NCI-H2107 treated with DMSO at 0.1 percent for 48 hours (cell line): ENCODE data around the gene CD83.
"Not testable (repeated sequence)": the region's sequence is repeated elsewhere in the genome, so short reads cannot be mapped to it uniquely, and the experiment has no call there.

Experiments
- DNase-seq: peaks from one replicate; lab custom pipeline; 2025; ENCODE audit not compliant: unreplicated experiment; lab: John Stamatoyannopoulos, UW

The CD83 gene, protein sequence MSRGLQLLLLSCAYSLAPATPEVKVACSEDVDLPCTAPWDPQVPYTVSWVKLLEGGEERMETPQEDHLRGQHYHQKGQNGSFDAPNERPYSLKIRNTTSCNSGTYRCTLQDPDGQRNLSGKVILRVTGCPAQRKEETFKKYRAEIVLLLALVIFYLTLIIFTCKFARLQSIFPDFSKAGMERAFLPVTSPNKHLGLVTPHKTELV

DNA sequence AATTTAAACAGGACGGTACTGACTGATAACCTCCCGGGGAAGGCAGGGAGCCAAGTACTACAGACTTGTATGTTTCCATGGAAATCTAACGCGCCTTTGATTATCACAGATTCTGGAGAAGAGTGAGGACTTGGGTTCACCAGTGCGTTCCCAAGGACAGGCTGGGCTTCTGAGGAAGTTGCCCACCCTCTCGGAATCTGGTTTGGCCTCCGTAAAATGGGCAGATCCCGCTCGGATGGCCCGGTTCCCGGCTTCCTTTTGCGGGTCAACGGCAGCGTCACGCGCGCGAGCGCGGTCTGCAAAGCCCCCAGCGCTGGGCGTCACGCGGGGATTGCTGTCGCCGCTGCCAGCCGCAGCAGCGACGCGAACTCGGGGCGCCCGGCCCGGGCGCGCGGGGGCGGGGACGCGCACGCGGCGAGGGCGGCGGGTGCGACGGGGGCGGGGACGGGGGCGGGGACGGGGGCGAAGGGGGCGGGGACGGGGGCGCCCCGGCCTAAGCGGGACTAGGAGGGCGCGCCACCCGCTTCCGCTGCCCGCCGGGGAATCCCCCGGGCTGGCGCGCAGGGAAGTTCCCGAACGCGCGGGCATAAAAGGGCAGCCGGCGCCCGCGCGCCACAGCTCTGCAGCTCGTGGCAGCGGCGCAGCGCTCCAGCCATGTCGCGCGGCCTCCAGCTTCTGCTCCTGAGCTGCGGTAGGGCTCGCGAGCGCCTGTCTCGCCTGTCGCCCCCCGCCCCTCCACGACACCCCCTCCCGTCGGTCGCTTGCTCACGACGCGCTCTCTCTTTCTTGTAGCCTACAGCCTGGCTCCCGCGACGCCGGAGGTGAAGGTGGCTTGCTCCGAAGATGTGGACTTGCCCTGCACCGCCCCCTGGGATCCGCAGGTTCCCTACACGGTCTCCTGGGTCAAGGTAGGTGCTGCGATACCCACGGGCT is at the start of gene CD83:
Gene CD83 (plus strand): TSS at position 615 of the 933 bp plus-strand sequence. CDS start 40 bp downstream, at position 655.
- DNase-seq: no peak

DNA sequence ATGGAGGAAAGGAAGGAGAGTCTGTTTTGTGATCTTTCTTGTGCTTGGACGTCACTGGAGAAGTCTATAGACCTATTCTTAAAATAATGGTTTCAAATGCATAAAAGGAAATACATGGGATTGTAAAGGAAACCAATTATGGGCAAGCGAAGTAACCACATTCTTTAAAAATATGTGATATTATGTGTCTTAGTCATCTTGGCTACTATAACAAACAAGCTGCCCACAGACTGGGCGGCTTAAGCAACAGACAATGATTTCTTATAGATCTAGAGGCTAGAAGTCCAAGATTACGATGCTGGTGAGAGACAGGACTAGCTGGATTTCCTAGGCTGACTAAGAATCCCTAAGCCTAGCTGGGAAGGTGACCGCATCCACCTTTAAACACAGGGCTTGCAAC is 49.4 kb upstream of the CD83 start:
- DNase-seq: no peak

DNA sequence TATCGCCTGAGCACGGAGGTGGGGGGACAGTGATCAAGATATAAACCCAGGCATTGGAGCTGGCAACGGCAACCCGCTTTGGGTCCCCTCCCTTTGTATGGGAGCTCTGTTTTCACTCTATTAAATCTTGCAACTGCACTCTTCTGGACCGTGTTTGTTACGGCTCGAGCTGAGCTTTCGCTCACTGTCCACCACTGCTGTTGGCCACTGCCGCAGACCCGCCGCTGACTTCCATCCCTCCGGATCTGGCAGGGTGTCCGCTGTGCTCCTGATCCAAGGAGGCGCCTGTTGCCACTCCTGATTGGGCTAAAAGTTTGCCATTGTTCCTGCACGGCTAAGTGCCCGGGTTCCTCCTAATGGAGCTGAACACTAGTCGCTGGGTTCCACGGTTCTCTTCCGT is 48.9 kb upstream of the CD83 start:
- DNase-seq: no peak

GRCh38 chr6:14070457-14070856 is 47.1 kb upstream of the CD83 start:
- no peak for DNase-seq

DNA sequence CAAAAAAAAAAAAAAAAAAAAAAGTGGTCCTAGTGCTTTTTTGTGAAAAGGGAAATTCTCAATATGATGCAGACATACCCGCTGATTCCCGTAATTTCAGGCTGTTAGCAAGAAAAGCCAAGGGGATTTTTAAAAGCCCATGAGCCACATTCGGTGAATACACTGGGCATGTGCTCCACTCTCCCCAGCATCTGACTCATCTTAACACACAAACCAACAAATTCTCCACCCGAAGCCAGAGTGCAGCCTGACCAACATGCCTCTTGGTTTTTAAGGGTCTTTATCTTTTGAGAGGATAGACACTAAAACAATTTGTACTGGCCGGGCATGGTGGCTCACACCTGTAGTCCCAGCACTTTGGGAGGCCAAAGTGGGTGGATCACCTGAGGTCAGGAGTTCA is 45.5 kb upstream of the CD83 start:
- no peak for DNase-seq

- DNase-seq: not testable (repeated sequence)
Observed at GRCh38 chr6:14073561-14074354, 43.8 kb upstream of the CD83 start.

GRCh38 chr6:14074476-14075094 is 43.0 kb upstream of the CD83 start:
- no peak for DNase-seq

GRCh38 chr6:14075095-14075503 is 42.5 kb upstream of the CD83 start:
- DNase-seq: no peak

DNA sequence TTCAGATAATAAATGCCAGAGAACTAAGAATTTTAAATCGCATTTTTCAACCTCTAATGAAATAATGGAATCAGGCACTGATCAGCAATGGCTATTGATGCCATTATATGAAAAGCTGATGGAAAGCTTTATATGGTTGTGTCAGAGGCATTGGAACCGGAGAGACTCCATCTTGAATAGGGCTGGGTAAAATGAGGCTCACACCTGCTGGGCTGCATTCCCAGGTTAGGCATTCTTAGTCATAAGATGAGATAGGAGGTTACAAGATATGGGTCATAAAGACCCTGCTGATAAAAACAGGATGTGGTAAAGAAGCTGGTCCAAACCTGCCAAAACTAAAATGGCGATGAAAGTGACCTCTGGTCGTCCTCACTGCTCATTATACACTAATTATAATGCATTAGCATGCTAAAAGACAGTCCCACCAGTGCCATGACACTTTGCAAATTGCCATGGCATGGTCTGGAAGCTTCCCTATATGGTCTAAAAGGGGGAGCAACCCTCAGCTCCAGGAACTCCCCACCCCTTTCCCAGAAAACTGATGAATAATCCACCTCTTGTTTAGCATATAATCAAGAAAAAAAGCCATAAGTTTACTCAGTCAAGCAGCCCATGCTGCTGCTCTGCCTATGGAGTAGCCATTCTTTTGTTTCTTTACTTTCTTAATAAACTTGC is 40.2 kb upstream of the CD83 start:
- DNase-seq: no peak

- DNase-seq: no peak
Observed at GRCh38 chr6:14079433-14079832, 38.1 kb upstream of the CD83 start.

GRCh38 chr6:14079971-14080370 is 37.6 kb upstream of the CD83 start:
- no peak for DNase-seq

- DNase-seq: no peak
Observed at GRCh38 chr6:14081126-14081525, 36.4 kb upstream of the CD83 start.

- DNase-seq: no peak
Observed at GRCh38 chr6:14082771-14083170, 34.8 kb upstream of the CD83 start.

GRCh38 chr6:14083262-14083661 is 34.3 kb upstream of the CD83 start:
- no peak for DNase-seq

DNA sequence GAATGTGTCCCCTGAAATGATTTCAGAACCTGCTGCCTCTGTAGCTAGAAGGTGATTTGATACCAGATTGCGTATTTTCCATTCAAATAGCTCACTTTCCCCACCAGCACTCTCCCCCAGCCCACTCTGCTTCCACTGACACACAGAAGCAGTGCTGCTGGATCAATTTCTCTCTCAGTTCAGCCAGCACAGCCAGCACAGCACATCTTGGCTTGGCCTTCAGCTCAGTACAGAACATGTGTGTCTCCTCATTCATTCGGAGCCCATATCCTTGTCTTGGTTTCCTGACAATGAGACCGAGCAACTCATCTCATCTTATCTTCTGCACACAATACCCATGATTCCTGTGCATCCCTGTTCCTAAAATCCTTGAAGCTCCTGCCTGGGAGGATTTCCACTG is 33.8 kb upstream of the CD83 start:
- DNase-seq: no peak

DNA sequence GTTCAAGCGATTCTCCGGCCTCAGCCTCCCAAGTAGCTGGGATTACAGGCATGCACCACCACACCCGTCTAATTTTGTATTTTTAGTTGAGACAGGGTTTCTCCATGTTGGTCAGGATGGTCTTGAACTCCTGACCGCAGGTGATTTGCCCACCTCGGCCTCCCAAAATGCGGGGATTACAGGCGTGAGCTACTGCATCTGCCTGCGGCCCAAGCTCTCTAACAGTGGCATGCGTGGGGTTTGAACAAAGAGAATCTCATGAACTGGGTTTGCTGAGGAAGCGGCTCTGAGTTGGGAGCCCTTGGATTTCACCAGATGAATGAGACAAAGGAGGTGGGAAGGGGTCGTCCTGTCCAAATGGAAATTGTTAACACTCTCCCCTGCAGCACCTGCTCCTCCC is 33.2 kb upstream of the CD83 start:
- no peak for DNase-seq

- DNase-seq: no peak
Observed at GRCh38 chr6:14085176-14085787, 32.3 kb upstream of the CD83 start.

DNA sequence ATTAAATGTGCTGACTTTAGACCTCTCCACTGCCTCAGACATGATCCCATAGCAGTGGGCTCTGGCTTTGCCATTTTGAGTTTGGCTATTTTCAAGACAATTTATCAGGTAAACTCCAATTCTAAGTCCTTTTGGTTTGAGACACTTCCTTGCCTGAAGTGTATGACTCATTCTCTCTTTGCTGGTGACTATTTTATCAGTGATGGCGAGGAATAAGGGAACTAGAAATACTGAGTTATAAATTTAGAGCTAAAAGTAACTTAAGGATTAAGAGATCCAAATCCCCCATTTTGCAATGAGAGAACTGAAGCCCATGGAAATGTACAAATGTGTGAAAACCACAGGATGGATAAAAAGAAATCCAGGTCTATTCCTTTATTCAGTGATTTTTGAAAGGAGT is 30.9 kb upstream of the CD83 start:
- no peak for DNase-seq

- no peak for DNase-seq
Observed at GRCh38 chr6:14088600-14089192, 28.9 kb upstream of the CD83 start.

DNA sequence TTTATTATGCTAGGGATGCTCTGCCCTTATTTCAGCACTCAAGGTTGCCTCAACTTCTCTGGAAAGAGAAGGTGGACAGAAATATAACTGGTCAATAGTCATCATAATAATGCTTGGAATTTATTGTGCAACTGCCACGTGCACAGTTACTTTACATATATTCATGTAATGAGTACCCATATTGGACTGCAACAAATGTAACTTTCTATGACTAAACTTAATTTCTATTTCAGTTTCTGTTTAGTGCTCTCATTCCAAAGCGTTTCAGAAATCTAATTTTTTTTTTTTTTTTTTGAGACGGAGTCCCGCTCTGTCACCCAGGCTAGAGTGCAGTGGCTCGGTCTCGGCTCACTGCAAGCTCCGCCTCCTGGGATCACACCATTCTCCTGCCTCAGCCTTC is 28.3 kb upstream of the CD83 start:
- DNase-seq: no peak
